HG03575 (cell line): ENCODE results near the gene NKX2-2.

ENCODE experiments used
- ATAC-seq: cut with Tn5 transposase; IDR thresholded peaks from one replicate; pipeline ENCODE4 v1.9.1; 2021; ENCODE audit not compliant: unreplicated experiment, insufficient number of reproducible peaks, low FRiP score; ENCODE audit errors: extremely low read depth

The NKX2-2 gene

DNA sequence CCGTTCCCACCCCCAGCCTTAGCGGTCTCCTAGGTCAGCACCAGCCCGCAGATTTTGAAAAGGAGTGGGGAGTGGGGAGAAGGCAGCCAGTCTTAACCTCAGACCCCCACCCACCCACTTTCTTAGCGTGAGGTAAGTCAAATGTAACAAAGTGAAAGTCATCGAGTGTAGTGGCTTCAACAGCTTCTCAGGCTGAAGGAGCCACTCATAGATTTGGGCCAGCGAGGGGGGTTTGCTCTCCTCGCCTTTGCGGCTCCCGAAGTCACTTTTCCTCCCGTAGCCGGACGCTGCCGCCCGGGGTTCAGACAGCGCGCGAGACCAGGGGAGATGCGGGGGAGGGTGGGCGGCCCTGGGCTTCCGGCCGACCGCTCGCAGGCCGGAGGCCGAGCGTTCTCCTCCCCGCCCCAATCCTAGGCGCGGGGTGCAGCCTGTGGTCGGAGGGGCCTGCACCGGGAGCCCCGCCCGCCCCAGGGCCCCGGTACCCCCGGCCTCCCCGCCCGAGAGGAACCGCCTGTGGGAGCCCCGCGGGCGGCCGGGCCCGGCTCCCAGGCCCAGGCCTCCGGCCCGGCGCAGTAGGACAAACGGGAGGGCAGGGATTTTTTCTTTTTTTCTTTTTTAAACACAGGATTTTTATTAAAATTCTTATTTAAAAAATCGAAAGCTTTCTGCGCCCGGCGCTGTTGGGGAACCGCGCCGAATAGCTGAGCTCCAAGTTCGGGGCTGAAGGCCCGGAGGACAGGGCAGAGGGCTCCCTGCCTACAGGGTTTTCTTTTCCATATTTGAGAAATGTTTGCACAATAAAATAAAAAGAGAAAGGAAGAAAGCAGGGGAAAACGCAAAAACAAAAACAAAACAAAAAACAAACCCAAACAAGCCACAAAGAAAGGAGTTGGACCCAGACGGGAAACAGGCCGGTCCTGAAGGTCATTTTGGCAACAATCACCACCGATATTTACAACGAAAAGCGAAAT lies 3.2 kb downstream of the NKX2-2 start:
- no peak for ATAC-seq

DNA sequence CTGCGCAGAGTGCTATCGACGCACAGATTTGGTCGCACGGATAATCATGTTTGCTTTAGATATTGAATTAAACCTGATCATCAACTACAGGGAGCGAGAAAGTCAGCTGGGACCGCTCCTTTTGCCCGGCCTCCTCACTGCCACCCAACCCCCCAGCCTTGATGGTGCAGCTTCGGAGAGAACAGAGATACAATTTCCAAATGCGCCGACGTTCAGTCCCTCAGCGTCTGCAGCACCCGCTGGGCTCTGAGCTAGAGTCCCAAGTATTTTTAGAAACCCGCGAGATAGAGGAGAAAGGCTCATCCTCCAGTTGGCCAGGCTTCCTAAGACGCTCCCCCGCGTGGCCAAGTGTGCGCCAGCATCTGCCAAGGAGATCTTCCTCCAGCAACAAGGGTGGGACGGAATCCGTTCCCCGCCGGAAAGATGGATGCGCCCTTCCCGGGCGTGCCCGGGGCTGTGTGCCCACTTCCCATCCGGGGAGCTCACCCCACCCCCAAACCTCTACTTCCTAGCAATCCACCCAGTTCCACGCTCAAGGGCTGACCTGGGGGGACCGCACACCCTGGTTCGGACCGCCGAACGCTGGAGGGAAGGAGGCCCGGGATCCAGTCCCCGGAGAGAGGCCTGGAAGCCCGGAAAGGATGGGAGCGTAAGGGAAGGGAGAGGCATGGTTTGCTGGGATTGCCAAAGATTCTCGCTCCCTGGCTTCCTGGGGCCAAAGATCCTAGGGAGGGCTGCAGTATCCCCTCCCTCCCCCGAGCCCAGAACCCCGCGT lies 4.1 kb downstream of the NKX2-2 start:
- no peak for ATAC-seq

DNA sequence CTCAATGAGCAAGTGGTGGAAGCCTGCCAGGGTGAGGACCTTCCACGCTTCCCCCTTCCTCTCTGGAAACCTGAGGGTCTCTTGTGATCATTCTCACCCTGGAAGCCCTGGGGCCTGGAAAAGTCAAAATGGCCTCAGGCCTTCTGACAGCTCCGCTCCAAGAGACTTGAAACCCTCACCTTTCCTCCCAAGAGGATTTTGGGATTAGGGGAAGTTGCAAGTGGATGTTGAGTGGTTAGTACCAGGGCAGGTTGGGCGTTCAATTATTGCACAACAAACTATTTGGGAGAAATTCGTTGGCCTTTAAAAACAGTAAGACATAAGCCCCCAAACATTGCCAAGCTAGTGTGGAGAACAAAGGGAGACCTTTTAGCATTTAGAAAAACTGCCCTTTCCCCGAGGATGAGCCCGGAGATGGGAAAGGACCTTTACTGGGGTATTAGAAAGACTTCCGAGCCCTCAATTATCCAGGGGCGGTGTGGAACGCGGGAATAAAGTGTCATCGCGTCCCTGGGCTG lies 4.7 kb downstream of the NKX2-2 start:
- no peak for ATAC-seq

DNA sequence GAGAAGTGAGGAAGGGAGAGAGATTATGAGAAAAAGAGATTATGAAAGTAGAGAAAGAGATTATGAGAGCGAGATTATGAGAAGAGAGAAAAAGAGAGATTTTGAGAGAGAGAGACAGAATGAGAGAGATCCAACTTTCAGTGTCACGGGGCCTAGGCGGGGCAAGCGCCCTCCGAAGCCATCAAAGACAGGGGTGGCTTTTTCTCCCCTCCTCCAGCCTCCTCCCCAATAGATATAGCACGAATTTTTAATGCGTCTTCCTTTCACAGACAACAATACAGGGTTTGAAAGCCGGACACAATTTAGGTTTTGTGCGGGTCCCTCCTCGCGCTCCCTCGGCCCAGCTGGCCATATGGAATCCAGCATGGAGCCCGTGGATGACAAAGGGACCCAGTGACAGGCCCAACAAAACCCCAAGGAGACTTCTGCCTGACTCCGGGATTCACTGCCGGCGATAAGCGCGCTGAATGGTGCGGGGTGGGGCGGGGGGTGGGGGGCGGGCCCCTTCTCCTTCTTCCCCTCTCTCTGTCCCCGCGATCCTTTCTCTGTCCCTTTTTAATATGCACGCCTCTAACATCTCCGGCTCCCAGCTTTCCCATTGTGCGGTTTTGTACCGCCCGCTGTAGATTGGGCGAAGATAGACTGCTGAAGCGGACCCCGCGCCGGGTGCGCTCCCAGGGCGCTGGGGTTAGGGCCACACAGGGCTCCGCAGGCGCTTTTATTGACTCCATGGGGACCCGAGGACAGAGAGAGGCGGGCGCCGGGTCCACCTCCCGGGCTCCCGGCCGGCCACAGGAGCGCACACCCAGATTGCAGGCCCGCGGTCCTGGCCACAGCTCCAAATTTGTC lies 5.4 kb downstream of the NKX2-2 start:
- no peak for ATAC-seq

DNA sequence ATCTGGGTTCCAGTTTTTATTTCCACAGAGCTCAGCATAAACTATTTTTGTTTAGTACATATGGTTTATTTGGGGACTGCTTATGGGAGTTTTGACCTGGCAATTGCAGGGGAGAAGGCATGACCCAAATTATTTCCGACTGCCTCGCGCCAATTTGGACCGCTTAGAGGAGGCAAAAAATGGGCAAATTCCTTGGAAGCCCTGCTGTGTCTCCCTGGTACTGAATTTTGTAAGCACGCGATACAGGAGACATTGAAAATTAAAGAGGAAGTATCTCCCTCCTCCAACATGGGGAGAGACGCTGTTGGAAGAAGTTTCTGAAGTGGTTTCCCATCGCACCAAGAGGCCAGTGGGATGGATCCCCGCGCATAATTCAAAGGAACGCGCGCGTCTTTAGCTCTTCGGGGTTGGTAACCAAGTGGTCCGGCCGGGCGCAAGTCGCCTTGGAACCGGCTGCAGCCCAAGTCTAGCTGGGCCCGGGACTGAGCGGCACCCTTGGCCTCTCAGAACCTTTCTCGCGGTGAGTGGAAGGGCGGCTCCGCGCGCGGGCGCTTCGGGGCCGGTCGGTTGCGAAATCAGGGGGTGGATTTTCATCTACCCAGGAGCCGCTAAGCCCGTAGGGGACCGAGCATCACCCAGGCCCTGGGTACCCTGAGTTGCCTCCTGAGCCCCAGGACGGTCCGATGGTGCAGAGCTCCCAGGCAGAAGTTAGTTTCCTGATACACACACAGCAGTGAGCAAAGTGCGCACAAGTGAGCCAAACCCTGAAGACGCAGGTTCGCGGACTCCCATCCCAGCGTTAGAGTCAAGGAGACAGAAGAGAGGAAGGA lies 6.2 kb downstream of the NKX2-2 start:
- no peak for ATAC-seq

DNA sequence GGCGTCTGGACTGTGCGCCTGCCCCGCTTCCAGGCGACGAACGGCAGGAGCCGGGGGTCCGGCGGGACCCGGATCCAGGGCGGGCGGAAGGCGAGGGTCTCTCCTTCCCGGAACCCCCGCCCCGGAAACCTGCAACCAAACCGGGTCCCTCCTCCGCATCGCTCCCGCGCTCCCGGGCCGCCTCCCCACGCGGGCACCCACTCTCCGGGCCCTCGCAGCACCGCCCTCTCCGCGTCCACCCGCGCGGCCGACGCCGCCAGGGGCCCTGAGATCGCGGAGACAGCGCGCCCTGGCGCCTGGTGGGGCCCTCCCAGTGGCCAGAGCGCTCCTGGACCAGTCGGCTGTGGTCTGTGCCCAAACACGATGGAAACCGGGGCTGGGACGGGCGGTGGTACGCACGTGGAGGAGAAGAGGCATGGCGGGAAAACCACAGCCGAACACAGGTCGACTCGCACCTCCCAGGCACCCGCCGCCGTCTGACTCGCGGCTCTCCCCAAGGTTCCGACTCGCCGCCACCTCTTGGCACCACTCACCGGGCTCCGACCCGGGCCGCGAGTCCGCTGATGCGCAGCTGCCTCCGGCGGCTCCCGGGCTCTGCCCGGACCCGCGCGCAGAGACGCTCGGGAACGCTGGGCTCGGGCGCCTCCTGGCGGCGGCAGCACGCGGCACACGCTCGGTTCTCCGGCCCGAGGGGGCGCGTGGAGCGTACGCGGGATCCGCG lies 7.9 kb downstream of the NKX2-2 start:
- no peak for ATAC-seq

DNA sequence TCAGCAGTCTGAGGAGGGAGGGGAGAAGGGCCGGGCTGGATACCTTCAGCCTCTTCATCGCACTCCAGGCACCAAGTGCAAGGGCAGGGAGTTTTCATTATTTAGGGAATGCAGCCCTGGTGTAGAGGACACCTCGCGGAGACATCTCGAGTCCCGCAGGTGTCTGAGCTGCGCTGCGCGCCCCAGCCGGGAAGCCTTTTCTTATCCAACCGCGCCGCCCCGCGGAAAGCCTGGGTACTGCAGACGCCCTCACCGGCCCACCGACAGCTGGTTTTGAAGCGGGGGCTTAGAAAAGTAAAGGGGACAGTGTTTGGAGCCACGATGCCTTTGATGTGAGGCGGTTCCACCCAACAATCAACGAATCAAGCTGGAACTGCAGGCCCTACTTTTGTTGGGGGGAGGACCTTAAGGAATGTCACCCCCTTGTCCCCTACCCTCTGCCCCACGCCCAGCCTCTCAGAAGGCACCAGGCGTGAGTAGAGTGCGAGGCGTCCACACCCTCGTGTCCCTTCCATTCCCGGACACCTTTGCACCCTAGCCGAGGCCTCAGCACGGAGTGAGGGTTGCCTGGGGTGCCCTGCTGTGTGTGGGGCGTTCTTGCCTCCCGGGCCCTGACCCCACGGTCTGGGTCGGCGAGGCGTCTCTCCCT lies 8.6 kb downstream of the NKX2-2 start:
- ATAC-seq, result no peak

DNA sequence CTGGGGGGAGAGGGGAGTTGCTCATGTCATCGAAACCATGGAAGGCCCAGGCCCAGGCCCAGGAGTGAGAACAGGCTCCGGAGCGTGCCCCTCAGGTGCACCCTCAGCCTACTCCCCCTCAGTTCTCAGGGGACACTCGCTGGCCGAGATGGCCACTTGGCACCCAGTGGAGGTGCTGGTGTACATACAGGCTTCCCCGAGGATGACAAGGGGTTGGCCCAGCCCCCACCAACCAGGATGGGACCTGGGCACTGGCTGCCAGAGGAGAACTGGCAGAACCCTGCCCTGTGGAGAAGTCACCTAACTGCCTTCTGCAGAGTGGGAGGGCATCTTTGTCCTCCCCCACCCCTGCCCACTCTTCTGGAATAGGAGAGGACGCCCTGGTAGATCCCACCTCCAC lies 9.5 kb downstream of the NKX2-2 start:
- ATAC-seq, result no peak

DNA sequence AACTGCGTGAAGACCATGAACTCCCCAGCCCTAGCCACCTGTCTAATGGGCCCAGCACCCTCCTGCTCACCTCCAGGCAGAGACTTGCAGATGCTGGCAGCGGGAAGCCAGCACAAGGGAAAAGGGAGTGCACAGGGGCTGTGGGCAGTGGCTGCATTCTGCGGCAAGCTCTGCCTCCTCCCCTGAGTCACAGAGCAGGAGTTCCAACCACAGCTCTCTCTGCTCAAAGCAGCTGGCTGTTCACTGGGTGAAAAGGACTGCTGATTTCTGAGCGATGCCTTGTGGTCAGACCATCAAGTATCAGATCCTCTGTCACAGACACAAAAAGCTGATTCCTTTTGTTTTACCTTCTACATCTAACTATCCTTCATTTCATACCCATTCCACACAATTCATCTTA lies 10.5 kb downstream of the NKX2-2 start:
- peak; percentile 94 for ATAC-seq

DNA sequence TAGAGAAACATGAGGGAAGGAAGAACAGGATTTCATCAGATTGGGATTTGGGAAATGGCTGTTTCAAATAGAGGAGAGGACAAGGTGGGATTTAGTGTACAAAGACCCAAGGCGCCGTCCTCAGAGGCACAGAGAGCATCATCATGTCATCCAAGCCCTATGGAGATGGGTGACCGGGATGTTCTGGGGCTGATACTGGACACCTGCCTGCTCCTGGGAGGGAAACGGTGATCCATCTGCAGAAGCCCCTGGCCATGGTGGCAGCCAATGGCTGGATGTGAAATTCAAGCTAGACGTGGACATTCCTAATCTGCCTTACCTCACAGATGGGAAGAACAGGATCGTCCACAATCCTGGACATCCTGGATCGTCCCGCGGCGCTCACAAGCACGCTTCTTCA lies 12.7 kb downstream of the NKX2-2 start:
- ATAC-seq, result no peak

DNA sequence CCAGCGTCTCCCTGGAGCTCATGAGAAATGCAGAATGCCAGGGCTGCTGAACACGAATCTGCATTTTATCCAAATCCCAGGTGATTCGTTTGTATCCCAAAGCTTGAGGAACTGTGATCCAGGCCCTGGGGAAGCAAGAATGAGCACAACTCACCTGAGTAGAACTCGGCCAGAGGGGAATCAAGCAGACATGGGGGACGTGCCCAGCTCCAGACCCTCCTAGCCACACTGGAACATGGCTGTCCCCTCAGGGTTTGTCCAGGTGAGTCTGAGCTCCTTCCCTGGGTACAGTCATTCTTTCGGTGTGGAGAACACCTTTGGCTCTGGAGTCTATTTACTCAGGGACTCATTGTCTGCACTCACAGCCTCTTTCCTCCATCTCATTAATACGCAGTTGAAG lies 13.3 kb downstream of the NKX2-2 start:
- no peak for ATAC-seq

DNA sequence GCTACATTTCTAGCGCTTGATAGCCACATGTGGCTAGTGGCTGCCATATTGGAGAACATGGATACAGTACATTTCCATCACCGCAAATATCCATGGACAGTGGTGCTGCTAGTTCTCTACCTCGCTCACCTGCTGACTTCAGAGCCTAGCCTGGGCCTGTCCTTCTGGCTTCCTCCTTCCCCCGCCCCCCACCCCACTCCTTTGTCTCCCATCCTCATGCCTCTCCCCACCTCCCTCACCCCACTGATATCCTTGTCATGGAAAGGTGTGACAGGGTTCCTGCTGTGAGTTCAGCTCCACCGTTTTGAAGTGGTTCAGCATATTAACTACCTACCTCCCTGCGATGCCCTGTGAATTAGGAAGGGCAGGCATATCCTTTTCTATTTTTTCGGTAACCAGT lies 14.2 kb downstream of the NKX2-2 start:
- ATAC-seq, result no peak

DNA sequence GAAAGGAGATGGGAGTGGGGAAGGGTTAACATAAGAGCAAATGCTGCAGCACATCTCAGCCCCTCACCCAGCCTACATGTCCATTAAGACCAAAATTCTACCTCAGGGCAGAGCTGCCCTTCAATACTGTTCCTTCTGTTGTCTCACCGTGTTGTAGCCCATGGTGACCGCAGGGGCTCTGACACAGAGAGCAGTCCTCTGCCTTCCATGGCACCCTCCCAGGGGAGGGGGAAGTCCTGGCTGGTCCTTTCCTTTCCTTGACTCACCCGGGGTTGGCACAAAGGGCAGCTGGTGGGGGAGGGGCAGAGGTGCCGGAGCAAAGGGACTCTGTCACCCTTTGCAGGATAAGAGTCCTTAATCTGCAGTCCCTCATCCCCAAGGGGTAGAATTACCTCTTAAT lies 15.2 kb downstream of the NKX2-2 start:
- no peak for ATAC-seq

DNA sequence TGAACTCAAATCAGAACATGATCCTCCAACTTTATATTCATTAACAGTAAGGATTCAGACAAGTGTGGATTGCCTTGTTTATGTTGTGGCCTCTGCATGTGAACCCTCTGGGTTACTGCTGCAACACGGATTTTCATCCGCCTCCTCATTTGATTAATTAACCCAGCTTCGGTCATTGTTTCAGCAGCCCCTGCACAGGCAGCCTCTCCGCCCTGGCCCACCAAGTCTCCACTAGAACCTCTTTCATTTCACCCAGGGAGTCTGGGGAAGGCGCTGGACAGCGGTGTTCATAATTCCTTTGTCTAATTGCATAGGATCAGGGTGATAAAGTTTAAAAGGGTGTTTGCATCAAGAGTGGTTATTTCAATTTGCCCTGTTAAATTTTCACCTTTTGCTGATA lies 15.7 kb downstream of the NKX2-2 start:
- no peak for ATAC-seq

DNA sequence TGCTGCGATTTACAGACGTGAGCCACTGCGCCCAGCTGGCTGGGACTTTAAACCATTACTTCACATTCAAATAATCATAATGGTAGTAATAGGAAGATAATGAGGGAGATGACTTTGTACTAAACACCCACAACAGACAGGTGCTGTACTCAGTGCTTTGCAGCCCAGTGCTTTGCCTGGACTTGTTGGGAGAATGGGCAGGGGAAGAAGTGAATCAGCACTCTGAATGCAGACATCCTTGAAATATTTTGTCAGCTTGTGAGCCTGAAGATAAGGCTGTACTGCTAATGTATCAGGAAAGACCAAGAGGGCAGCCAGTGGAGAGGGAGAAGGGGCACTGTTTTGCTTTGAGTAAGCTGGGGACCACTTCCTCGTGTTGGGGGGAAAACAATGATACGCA lies 17.4 kb downstream of the NKX2-2 start:
- ATAC-seq, result no peak

DNA sequence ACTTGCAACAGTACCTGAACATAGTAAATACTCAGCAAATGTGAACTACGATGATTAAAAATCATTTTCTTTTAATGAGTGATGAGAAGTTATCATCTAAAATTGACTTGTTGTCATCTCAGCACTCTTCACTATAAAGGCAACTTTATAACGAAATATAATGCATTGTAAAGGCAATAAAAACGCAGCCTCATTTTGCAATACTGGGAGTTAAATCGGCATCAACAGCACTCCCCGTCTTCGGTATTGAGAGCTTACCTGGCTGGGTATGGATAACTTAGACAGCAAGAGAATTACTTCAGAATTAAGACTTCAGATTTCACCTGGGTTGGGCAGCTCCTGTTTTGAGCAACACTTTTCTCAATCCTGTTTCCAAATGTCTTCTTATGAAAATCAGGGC lies 20.8 kb downstream of the NKX2-2 start:
- no peak for ATAC-seq

DNA sequence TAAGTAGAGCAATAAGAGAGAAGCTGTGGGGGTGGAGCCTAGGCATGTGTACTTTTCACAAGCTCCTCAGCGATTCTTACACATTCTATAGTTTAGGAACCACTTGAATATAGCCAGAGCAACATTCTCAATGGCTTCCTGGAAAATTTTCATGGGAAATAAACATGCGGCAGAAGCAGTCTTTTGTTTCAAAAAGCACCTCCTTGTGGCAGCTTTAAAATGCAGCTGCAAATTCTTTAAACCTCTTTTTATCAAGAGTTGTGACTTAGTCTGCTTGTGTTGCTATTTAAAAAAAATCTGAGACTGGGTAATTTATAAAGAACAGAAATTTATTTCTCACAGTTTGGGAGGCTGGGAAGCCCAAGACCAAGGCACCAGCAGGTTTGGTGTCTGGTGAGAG lies 23.8 kb downstream of the NKX2-2 start:
- ATAC-seq, result no peak
